Type B pancreatic cell (in vitro differentiated cells): Measurements from ENCODE around the gene MARF1. TPM values are rescaled to one million over a fixed set of nuclear protein-coding genes. Genes with fewer than 3 reads are reported as not detected.

Experiments used
- DNase-seq: peaks from one replicate; pipeline ENCODE4 v3.0.0; 2021; ENCODE audit warnings: mixed read lengths; ENCODE audit not compliant: unreplicated experiment; ENCODE audit errors: extremely low spot score
- H3K27ac Mint-ChIP-seq: 2 replicates; pipeline ENCODE4 v1.8.0; 2021; ENCODE audit warnings: mild to moderate bottlenecking, mixed read lengths
- H3K27me3 Mint-ChIP-seq: 2 replicates; pipeline ENCODE4 v1.8.0; 2021; ENCODE audit warnings: mixed read lengths
- H3K36me3 Mint-ChIP-seq: 2 replicates; pipeline ENCODE4 v1.8.0; 2021; ENCODE audit warnings: mixed read lengths
- H3K4me1 Mint-ChIP-seq: one replicate; pipeline ENCODE4 v1.8.0; 2021; ENCODE audit warnings: mixed read lengths; ENCODE audit not compliant: unreplicated experiment
- H3K4me3 Mint-ChIP-seq: 2 replicates; pipeline ENCODE4 v1.8.0; 2021; ENCODE audit warnings: mild to moderate bottlenecking, mixed read lengths
- H3K9me3 Mint-ChIP-seq: 2 replicates; pipeline ENCODE4 v1.8.0; 2021; ENCODE audit warnings: mixed read lengths
- total RNA-seq: library from RNA; stranded (reverse); gene quantifications from 2 replicates; pipeline ENCODE4 v1.2.1, GENCODE V29; 2021; ENCODE audit warnings: low replicate concordance
- TF ChIP-seq, protein P1 (sequence below): fragments of 200-600 bp; sonication (generic); conservative IDR thresholded peaks from 2 replicates; pipeline ENCODE4 v1.5.0; 2021; ENCODE audit warnings: antibody characterized with exemption, mild to moderate bottlenecking

Gene MARF1
- total RNA-seq, 1 donor from 2014 or later = 75.4 TPM

GRCh38 chr16:15644267-15644961, 1.5 kb upstream of the MARF1 start:
- H3K4me3 Mint-ChIP-seq = peak overlapping the region; percentile 93
- no peak for DNase-seq
- H3K9me3 Mint-ChIP-seq = no peaks in the 10 kb centered on the region
- TF ChIP-seq, protein P1, sequence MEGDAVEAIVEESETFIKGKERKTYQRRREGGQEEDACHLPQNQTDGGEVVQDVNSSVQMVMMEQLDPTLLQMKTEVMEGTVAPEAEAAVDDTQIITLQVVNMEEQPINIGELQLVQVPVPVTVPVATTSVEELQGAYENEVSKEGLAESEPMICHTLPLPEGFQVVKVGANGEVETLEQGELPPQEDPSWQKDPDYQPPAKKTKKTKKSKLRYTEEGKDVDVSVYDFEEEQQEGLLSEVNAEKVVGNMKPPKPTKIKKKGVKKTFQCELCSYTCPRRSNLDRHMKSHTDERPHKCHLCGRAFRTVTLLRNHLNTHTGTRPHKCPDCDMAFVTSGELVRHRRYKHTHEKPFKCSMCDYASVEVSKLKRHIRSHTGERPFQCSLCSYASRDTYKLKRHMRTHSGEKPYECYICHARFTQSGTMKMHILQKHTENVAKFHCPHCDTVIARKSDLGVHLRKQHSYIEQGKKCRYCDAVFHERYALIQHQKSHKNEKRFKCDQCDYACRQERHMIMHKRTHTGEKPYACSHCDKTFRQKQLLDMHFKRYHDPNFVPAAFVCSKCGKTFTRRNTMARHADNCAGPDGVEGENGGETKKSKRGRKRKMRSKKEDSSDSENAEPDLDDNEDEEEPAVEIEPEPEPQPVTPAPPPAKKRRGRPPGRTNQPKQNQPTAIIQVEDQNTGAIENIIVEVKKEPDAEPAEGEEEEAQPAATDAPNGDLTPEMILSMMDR = no peak
- no peaks in the 10 kb centered on the region for H3K27me3 Mint-ChIP-seq
- peak overlapping the region; percentile 93 for H3K27ac Mint-ChIP-seq
- H3K4me1 Mint-ChIP-seq = peaks cover 25% of the 10 kb centered on the region
- peaks cover 3% of the 10 kb centered on the region for H3K36me3 Mint-ChIP-seq

- Mint-ChIP-seq H3K4me1 (peaks cover 25% of the 10 kb centered on the region), H3K36me3 (peaks cover 5% of the 10 kb centered on the region), H3K27me3 (no peaks in the 10 kb centered on the region), H3K9me3 (no peaks in the 10 kb centered on the region), H3K4me3 (peak overlapping the region; percentile 93), H3K27ac (peak overlapping the region; percentile 93)
- TF ChIP-seq, protein P1 = no peak
- DNase-seq = no peak
Observed at GRCh38 chr16:15643946-15644250, 944 bp upstream of the MARF1 start.

DNA sequence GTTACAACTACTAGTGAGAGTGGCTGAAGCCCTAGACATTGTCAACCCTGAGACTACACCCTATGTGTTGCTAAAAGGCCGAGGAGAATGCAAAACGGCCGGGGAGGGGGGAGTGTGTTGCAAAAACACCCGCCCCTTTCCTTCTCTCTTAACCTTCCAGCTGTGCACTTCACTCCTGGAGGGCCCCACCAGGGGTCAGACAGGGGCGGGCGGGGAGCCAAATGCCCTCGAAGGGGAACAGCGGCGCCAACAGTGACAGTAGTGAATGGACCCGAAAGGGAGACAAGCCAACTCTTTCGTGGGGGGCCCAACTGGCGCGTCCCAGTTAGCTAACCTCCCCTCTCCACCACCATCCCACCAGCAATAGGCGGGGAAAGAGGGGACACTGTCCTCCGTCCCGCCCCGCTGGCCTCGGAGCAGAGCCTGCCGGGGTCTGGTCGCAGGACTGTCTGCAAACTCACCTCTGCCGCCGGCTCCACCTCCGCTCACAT, 352 bp downstream of the MARF1 start:
- Mint-ChIP-seq H3K4me3 (peak overlapping the region; percentile 93), H3K27me3 (no peaks in the 10 kb centered on the region), H3K4me1 (peaks cover 25% of the 10 kb centered on the region), H3K27ac (peak overlapping the region; percentile 93), H3K36me3 (peaks cover 10% of the 10 kb centered on the region), H3K9me3 (no peaks in the 10 kb centered on the region)
- peak; percentile 80 for DNase-seq
- TF ChIP-seq, protein P1 = peak; percentile 61

GRCh38 chr16:15641753-15642556, 999 bp downstream of the MARF1 start:
- H3K27me3 Mint-ChIP-seq = no peaks in the 10 kb centered on the region
- no peak for DNase-seq
- peak overlapping the region; percentile 93 for H3K4me3 Mint-ChIP-seq
- TF ChIP-seq, protein P1 = no peak
- peaks cover 25% of the 10 kb centered on the region for H3K4me1 Mint-ChIP-seq
- H3K27ac Mint-ChIP-seq = peak overlapping the region; percentile 93
- peaks cover 10% of the 10 kb centered on the region for H3K36me3 Mint-ChIP-seq
- H3K9me3 Mint-ChIP-seq = no peaks in the 10 kb centered on the region

GRCh38 chr16:15640966-15641365, 2.0 kb downstream of the MARF1 start:
- Mint-ChIP-seq H3K27me3 (no peaks in the 10 kb centered on the region), H3K9me3 (no peaks in the 10 kb centered on the region), H3K4me1 (peaks cover 25% of the 10 kb centered on the region), H3K4me3 (peak overlapping the region; percentile 93), H3K36me3 (peaks cover 10% of the 10 kb centered on the region), H3K27ac (peak overlapping the region; percentile 44)
- TF ChIP-seq, protein P1 = no peak
- no peak for DNase-seq
